HG02642 (cell line): ENCODE measurements around the gene KRTAP5-4.
"Not testable (repeated sequence)": the region's sequence is repeated elsewhere in the genome, so short reads cannot be mapped to it uniquely, and the experiment has no call there.

Experiments used
- ATAC-seq: cut with Tn5 transposase; IDR thresholded peaks from one replicate; pipeline ENCODE4 v1.9.1; 2021; ENCODE audit warnings: mild to moderate bottlenecking; ENCODE audit not compliant: unreplicated experiment, poor library complexity

Gene KRTAP5-4

DNA sequence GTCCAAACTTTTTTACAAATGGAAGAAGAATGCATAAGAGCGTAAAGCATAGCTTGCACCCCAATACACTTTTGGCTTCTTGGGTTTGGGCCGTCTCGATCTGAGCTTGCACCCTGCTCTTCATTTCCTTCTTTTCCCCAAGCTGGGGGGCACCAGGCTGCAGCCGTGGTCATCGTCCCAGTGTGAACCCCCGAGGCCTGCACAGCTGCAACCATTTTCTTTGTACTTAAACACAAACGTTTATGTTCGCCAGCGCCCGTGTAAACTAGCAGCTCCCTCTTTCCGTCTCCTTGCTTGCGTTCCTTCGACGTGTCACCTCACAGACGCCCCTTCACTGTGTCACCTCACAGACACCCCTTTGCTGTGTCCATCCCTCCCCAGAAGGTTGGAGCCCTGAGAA, 17.7 kb upstream of the KRTAP5-4 start:
- no peak for ATAC-seq

DNA sequence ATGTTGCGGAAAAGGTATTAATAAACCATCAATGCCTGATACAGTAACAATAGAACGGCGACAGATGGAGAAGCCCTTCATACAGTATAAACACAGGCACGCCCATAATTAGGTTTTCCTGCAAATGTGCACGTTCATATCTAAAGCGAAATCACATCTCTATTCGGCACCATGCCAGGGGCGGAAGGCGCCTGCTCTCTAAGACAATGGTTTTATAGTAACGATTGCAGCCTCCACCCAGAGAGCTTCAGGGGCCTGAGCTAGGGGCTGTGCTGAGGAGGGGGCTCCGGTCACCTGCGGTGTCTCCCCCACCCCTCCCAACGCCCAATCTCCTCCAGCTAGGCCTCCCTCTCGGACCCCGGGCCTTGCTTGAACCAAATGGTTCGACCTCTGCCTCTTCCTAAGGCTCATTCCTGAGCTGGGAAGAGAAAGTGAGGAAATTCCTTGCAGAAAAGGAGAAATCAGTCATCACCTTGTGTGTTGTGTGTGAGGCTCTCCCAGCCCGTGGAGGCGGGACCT, 17.2 kb upstream of the KRTAP5-4 start:
- ATAC-seq, result no peak

DNA sequence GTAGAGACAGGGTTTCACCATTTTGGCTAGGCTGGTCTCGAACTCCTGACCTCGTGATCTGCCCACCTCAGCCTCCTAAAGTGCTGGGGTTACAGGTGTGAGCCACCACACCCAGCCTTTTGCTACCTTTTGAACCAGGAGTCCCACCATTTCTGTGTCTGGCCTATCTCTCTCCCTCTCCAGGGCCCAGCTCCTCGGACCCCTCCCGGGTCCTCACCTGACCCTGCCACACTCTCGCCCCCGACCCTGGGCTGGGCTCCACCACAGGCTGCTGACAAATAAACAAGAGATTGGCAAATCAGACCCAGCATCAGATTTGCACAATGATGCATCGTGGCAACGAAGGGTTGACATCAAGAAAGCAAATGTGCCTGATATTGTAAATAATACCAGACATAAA, 16.4 kb upstream of the KRTAP5-4 start:
- ATAC-seq, result no peak

DNA sequence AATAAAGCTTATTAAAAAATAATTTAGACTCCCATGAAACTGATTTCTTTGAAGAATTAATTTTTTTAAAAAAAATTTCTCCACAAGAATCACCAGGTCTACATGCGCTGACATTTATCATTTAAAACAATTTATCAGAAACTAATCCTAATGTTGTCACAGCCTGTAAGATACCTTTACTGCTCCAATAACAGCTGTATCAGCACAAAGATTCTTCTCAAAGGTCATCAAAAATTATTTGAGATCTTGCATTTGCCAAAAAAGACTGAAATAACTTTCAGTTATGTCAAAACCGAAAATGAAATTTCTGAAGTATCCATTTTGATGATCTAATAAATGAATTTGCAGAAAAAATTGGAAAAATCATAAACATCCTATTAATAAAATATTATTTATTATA, 15.7 kb upstream of the KRTAP5-4 start:
- no peak for ATAC-seq

DNA sequence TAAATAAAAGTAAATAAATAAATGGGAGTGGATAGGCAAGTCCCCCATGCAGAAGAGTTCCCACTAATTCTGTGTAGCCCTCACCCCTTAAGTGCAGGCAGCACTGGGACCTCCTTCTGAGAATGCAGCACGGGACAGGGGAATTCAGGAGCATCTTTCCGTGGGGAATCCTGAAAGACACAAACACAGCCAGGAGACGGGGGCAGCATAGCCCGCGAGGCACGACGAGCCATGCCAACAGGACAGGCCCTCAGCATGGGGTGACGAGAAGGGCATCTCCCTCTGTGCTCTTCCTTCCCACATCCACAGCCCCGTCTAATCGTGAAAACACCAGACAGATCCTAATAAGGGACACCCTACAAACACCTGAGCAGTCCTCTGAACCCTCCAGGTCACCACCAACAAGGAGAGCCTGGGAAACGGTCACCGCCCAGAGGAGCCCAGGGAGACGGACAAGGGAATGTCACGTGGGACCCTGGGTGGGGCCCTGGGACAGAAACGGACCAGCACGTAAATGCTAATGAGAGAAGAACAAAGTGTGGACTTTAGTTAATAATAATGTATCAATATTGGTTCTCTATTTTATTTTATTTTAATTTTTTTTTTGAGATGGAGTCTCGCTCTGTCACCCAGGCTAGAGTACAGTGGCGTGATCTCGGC, 14.5 kb upstream of the KRTAP5-4 start:
- no peak for ATAC-seq

DNA sequence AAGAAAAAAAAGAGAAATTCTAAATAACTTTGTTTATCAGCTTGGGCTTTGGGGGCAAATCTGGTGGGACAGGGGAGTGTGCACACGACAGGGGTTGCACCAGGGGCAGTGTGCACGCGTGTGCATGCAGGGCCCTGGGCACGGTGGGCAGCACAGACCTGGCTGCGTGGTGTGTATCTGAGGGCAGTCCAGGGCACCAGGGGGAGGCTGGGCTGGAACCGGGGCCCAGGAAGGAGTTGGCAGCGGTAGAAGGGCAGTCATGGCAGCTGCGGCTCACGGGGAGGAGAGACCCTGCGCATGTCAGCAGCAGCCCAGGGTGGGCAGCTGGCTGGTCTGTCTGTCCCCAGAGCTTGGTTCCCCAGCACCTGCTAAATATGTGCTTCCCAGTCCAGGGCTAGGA, 11.9 kb upstream of the KRTAP5-4 start:
- ATAC-seq, result no peak

DNA sequence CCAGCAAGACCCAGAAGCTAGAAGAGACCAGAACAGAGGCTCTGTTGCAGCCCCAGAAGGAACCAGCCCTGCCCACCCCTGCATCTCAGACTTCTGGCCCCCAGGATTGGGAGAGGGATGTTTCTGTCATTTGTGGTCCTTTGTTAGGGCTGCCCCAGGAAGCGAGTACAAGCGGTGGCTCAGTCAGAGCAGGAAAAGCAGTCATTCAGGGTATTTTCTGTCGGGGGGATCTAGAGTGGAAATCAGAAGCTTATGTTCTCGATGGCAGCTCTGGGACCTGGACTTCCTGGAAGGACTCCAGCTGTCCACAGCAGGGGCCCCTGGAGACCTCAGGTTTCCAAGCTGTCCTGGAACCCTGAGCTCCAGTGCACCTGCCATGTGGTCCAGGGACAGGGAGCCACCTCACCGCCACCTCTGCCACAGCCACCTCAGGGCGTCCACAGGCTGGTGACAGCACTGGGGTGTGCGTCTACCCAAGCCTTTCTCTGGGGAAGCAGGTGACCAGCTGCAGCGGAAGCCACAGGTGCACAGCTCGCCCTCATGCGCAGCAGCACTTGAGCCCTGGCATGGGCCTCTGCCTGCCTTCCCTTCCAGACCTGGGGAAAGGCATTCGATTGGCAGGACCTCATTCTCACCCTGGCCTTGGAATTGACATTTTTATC, 10.2 kb upstream of the KRTAP5-4 start:
- ATAC-seq, result no peak

DNA sequence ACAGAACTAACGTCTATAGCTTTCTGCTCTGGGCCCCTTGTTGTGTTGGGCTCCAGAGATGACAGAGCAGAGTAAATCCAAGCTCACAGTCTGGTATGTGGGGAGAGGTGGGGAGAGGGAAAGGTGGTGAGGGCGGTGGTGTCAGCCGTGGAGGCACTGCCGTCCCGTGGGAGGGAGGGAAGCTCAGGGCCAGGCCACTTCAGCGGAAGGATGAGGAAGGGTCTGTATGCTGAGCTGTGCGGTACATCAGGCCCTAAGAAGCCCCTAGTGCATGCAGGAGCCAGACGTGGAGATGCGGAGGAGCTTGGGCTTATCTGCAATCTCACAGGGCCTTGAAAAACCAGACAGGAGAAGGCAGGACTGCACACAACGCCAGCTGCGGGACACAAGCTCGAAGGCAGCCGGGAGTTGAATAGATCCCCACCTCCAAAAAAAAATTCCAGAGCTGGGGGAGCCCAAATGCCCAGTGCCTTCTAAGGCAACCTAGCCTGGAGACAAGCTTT, 9.2 kb upstream of the KRTAP5-4 start:
- ATAC-seq, result no peak

DNA sequence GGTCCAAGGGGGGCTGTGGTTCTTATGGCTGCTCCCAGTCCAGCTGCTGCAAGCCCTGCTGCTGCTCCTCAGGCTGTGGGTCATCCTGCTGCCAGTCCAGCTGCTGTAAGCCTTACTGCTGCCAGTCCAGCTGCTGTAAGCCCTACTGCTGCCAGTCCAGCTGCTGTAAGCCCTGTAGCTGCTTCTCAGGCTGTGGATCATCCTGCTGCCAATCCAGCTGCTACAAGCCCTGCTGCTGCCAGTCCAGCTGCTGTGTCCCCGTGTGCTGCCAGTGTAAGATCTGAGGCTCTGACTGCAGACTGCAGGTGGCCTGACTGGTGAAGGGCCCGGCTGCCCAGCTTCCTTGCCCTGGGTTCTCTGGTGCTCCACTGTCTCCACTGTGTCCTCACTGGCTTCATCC, 8.3 kb upstream of the KRTAP5-4 start:
- ATAC-seq, result no peak

DNA sequence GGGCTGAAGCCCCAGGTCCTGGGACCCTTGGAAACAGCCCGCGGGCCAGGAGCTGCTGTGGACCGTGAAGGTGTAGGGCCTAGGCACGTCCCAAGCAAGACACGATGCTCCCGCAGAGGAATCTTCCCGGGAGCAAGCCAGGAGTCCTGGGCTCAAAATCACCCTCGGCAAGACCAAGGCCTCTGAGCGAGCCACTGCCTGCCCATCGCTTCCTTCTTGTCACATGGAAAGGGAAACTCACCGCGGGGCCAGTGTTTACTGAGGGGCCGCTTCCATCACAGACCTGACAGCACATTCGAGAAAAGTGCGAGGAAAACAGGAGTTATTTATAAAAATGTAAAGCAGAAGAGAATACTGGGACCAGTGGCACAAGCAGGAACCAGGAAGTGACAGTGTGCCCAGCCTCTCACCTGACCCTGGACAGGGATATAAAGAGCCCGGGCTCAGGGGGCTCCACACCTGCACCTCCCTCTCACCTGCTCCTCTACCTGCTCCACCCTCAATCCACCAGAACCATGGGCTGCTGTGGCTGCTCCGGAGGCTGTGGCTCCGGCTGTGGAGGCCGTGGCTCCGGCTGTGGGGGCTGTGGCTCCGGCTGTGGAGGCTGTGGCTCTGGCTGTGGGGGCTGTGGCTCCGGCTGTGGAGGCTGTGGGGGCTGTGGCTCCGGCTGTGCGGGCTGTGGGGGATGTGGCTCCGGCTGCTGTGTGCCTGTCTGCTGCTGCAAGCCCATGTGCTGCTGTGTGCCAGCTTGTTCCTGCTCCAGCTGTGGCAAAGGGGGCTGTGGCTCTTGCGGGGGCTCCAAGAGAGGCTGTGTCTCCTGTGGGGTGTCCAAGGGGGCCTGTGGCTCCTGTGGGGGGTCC, 7.6 kb upstream of the KRTAP5-4 start, which contains the start of gene KRTAP5-5:
TSS of gene KRTAP5-5 (plus strand) at position 450 of the 860 bp plus-strand sequence. CDS start at position 516, 66 bp downstream.
- ATAC-seq, result no peak

DNA sequence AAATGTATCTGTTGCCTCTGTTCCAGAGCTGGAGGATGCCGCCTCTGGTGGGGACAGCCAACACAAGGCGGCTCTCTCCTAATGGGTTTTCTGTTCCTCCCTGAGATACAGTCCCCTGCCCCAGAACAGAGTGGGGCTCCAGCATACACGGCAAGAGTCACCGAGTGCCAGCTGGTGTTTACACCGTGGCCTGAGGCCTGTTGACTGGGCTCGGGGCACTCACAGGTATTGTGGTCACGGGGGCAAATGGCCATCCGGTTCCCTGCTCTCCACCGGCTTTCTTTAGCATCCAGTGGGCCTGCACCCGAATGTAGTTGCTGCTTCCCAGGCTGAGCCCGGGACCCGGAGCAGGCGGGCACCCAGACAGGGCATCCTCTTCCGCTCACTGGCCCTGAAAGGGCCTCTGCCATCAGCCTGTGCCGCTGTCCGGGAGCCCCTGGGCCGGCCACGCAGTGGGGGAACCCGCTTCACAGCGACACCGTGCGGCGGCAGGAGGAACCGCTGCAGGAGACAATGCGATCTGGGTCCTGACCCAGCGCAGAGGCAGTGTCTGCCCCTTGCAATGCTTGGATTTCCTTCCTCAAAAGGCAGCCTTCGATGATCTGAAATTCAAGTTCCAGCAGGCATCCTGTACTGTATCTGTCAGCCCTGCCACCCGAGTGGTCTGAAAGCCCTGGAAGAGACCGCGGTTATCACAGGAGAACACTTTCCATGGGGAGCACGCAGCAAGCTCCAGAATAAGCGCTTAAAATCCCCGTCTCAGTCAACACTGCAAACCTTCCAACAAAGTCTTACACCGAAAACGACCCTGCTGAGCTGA, 6.8 kb upstream of the KRTAP5-4 start:
- ATAC-seq, result no peak

DNA sequence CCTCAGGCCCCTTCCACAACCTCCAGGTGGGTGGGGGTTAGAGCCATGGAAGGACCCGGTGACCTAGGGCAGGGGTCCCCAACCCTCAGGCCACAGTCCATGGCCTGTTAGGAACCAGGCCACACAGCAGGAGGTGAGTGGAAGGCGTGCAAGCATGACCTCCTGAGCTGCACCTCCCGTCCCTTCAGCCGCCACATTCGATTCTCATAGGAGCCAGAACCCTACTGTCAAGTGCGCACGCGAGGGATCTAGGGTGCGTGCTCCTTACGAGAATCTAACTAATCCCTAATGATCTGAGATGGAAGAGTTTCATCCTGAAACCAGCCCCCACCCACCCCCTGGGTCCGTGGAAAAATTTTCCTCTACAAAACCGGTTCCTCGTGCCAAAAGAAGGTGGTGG, 3.6 kb upstream of the KRTAP5-4 start:
- ATAC-seq, result no peak

DNA sequence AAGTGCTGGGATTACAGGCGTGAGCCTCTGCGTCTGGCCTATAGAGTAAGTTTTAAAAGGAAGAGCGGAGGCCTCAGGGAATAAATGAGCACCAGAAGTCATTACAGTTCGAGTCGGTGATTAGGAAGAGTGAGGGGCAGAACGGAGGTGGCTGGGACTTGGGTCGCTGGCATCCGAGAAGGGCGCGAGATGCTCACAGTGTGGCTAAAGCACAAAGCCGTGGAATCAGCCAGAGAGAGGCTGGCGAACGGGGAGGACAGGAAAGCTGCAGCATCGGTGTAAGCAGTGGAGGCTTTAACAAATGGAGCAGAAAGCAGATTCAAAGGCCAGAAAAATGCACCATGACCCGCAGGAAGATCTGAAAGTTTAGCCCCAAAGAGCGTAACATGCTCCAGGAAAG, 2.7 kb upstream of the KRTAP5-4 start:
- ATAC-seq, result no peak

DNA sequence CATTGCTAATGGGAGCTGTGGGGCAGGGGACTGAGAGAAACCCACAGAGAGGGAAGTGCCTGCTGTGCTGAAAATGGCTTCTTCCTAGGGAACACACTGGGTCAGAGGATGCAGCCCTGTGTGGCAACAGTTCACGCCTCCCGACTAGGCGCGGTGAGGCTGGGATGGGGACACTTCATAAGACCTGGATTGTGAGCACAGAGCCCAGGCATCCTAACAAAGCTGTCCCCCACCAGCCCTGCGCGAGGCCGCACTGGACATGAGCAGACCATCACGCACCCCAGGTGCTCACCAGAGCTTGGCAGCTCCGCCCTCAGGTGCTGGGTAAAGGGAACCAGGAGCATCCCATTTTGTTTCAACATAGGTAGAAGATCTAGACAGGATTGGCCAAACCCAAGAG, 1.8 kb upstream of the KRTAP5-4 start:
- no peak for ATAC-seq

DNA sequence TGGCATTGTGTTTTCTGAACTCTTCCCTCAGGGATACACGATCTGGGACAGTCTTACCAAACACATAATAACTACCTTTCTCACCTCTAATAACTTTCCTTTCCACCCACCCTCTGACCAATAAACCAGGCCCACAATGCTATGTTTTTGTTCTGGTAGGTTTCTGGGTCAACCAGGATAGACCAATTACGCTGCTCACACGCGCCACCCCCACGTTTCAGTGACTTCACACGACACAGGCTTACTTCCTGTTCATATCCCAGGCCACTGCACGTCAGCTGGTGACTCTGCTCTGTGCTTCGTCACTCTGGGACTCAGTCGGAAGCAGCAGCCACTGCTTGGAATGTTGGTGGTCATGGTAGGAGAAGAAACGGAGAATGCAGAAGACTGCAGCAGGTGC, 2.5 kb downstream of the KRTAP5-4 start:
- no peak for ATAC-seq

DNA sequence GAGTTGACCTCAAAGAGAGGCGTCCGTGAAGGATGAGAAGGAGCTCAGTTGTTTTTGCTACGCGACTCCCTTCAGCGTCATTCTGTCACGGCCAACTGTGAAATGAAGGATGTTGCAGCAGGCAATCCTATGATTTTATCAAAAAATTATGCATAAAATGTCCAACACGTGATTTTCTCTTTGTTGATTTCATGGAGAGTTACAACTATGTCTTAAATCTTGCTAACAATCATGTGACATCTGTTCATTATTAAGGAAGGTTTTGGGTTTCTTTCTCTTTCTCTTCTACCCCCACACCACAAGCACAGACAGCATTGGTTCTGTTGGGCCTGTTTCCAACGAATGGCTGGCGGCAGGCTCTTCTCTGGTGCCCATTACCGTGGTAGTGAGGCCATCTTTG, 3.7 kb downstream of the KRTAP5-4 start:
- ATAC-seq, result no peak

DNA sequence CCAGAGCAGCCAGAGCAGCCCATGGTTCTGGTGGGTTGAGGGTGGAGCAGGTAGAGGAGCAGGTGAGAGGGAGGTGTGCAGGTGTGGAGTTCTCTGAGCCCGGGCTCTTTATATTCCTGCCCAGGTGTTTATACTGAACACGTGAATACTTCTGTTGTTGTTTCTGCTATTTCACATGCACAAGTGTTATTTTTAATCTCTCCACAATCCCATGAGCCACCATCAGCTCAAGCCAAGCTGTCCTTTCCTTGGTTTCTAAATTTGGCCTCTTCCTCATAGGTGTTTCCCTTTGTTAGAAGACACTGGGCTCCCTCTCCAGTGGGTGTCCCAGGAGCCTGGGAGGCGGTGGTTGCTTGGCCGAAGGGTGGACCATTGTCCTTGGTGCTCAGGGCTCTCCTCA, 13.6 kb downstream of the KRTAP5-4 start, which contains the start of gene KRTAP5-3:
TSS of gene KRTAP5-3 (minus strand) at position 101 of the 400 bp plus-strand sequence. CDS start at position 23, 78 bp downstream.
- ATAC-seq, result no peak

DNA sequence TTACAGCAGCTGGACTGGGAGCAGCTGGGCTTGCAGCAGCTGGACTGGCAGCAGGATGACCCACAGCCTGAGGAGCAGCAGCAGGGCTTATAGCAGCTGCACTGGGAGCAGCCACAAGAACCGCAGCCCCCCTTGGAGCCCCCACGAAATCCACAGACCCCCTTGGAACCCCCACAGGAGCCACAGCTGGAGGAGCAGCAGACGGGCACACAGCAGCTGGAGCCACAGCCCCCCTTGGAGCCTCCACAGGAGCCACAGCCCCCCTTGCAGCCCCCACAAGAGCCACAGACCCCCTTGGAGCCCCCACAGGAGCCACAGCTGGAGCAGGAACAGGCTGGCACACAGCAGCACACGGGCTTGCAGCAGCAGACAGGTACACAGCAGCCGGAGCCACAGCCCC, 14.0 kb downstream of the KRTAP5-4 start:
- not testable (repeated sequence) for ATAC-seq

DNA sequence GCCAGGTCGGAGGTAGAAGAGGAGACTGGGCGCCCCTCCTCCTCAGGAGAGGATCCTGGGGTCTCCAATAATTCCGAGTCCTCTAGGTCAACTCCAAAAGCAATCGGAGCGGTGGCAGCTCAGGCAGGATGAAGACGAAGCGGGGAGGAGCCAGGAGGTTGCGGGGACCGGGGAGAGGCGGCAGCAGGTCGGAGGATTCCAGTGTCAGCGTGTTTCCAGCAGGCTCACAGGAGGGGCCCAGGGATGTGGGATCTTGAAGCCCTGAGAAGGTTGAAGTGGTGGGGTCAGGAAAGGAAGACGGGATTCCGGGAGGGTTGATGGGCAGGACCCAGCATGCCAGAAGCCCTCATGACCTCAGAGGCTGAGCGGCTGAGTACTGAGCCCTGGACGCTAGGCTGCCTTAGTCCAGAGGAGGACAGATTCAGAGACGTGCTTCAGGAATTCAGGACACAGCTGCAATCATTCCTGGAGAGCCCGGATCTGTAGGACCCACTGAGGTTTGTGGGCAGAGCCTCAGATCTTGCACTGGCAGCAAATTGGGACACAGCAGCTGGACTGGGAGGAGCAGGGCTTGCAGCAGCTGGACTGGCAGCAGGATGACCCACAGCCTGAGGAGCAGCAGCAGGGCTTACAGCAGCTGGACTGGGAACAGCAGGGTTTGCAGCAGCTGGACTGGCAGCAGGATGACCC, 14.6 kb downstream of the KRTAP5-4 start:
- ATAC-seq, result not testable (repeated sequence)
